Ishikawa (cell line): ENCODE measurements around the gene PTGS2.

Source experiments
- CEBPB ChIP-seq: IDR thresholded peaks from 2 replicates; pipeline ENCODE4 v1.6.1; 2012
- EGR1 ChIP-seq: IDR thresholded peaks from 2 replicates; pipeline ENCODE4 v1.6.1; 2012
- EP300 ChIP-seq: IDR thresholded peaks from 2 replicates; pipeline ENCODE4 v1.6.1; 2012; ENCODE audit warnings: borderline replicate concordance
- FOXM1 ChIP-seq: IDR thresholded peaks from 2 replicates; pipeline ENCODE4 v1.6.1; 2012; ENCODE audit warnings: low read depth, borderline replicate concordance
- RAD21 ChIP-seq: IDR thresholded peaks from 2 replicates; pipeline ENCODE4 v1.6.1; 2012; ENCODE audit warnings: low read depth
- TAF1 ChIP-seq: IDR thresholded peaks from 2 replicates; pipeline ENCODE4 v1.6.1; 2012; ENCODE audit warnings: low read depth, mild to moderate bottlenecking
- TEAD4 ChIP-seq: IDR thresholded peaks from 2 replicates; pipeline ENCODE4 v1.6.1; 2012
- YY1 ChIP-seq: IDR thresholded peaks from 2 replicates; pipeline ENCODE4 v1.6.1; 2012; ENCODE audit warnings: low read depth
- TF ChIP-seq, protein P1 (sequence below): IDR thresholded peaks from 2 replicates; pipeline ENCODE4 v1.6.1; 2012; ENCODE audit warnings: low read depth, mild to moderate bottlenecking
- TF ChIP-seq, protein P2 (sequence below): IDR thresholded peaks from 2 replicates; pipeline ENCODE4 v1.6.1; 2012

DNA sequence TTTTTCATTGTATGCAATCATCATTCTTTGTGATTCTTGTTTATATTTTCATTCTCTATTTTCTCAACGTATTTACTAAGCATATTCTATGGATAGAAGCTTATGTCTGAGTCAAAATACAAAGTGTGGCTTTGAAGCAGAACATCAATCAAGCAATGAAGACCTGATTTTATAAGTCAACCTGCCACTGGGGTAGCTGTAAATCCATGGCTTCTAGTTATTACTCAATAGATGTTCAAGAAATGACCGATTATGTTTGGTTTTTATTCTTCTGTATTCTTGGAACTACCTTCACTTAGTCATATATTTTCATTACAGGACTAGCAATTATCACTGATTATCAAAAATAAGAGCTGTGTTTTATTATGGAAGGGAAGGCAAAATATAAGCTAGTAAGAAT is 20.5 kb upstream of the PTGS2 start:
- TF ChIP-seq, protein P1, sequence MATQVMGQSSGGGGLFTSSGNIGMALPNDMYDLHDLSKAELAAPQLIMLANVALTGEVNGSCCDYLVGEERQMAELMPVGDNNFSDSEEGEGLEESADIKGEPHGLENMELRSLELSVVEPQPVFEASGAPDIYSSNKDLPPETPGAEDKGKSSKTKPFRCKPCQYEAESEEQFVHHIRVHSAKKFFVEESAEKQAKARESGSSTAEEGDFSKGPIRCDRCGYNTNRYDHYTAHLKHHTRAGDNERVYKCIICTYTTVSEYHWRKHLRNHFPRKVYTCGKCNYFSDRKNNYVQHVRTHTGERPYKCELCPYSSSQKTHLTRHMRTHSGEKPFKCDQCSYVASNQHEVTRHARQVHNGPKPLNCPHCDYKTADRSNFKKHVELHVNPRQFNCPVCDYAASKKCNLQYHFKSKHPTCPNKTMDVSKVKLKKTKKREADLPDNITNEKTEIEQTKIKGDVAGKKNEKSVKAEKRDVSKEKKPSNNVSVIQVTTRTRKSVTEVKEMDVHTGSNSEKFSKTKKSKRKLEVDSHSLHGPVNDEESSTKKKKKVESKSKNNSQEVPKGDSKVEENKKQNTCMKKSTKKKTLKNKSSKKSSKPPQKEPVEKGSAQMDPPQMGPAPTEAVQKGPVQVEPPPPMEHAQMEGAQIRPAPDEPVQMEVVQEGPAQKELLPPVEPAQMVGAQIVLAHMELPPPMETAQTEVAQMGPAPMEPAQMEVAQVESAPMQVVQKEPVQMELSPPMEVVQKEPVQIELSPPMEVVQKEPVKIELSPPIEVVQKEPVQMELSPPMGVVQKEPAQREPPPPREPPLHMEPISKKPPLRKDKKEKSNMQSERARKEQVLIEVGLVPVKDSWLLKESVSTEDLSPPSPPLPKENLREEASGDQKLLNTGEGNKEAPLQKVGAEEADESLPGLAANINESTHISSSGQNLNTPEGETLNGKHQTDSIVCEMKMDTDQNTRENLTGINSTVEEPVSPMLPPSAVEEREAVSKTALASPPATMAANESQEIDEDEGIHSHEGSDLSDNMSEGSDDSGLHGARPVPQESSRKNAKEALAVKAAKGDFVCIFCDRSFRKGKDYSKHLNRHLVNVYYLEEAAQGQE, result no peak
- TF ChIP-seq EP300 (no peak), RAD21 (no peak), CEBPB (no peak), TEAD4 (no peak), TAF1 (no peak), YY1 (no peak), FOXM1 (no peak), EGR1 (no peak)
- TF ChIP-seq, protein P2, sequence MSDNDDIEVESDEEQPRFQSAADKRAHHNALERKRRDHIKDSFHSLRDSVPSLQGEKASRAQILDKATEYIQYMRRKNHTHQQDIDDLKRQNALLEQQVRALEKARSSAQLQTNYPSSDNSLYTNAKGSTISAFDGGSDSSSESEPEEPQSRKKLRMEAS, result no peak
